ENCODE results near the gene CASKIN2. TPM values are rescaled to one million over a fixed set of nuclear protein-coding genes. Genes with fewer than 3 reads are reported as not detected.
A peak's percentile ranks its signal among the peaks of the same experiment; 100 is the strongest.

Gene CASKIN2
- total RNA-seq, 1 experiment from 2014 or later, result 25.4 TPM

GRCh38 chr17:75516619-75517296, 1.4 kb upstream of the CASKIN2 start:
- H3K4me1 ChIP-seq (replicated peaks; ENCODE audit: insufficient read depth), result peaks cover 40% of the 10 kb centered on the region
- no peaks in the 10 kb centered on the region for H3K9me3 ChIP-seq (ENCODE audit: insufficient read depth, low read depth)
- H3K4me3 ChIP-seq, result peak overlapping the region; percentile 89
- H3K79me2 ChIP-seq (ENCODE audit: low read depth), result peaks cover 32% of the 10 kb centered on the region
- H3K4me2 ChIP-seq, result peak overlapping the region; percentile 98
- H3K36me3 ChIP-seq (ENCODE audit: low read depth), result 0 out of 2 replicates have a peak, but pooled peaks cover 9% of the 10 kb centered on the region
- H3K27ac ChIP-seq, result no peak overlapping the region
- ChIA-PET CTCF (interaction anchor here (0.6 to 1.3 kb wide), 6 partner anchors 8 to 427 kb away, joined by 3 to 5 read pairs (median 4); partner anchors contain the start of genes LLGL2 and SMIM5), POLR2A (ENCODE audit: unreplicated experiment) (interaction anchor here (0.8 kb wide), 1 partner anchor 9 kb away, joined by 5 read pairs; the partner anchor contains the start of gene LLGL2)
- TF ChIP-seq EZH2 (IDR thresholded peaks at IDR 0.05; ENCODE audit: low read depth), result no peak
- TF ChIP-seq CTCF (conservative IDR thresholded peaks at IDR 0.05), result no peak
- no peaks in the 10 kb centered on the region for H3K27me3 ChIP-seq (ENCODE audit: insufficient read depth, low read depth)
- peak overlapping the region; percentile 85 for H2AFZ ChIP-seq
- intact Hi-C loops (cut with micrococcal nuclease; ENCODE audit: unreplicated experiment), result loop anchor here (1.0 to 10.0 kb wide), 4 partner anchors 73 to 252 kb away; partner anchors contain the start of genes GGA3 and MRPS7
- BruUV-seq (replicated peaks), result no TSS peak
- peaks cover 33% of the 10 kb centered on the region; the same call in 1 of the 2 replicates for H3F3A ChIP-seq (ENCODE audit: insufficient read depth, low read depth)
- H3K9me2 ChIP-seq (ENCODE audit: insufficient read depth), result no peaks in the 10 kb centered on the region
- H4K20me1 ChIP-seq (ENCODE audit: insufficient read depth), result peaks cover 15% of the 10 kb centered on the region; the same call in 1 of the 2 replicates
- no peak for DNase-seq

- CTCF ChIA-PET, result interaction anchor here (0.6 to 1.3 kb wide), 5 partner anchors 9 to 427 kb away, joined by 3 to 5 read pairs (median 4); partner anchors contain the start of gene LLGL2
Observed at GRCh38 chr17:75516255-75516618, 900 bp upstream of the CASKIN2 start, which contains the start of gene TSEN54. TSS of gene TSEN54 (plus strand) at chr17:75516528. CDS start at chr17:75516561, 33 bp downstream.

More at GRCh38 chr17:75516255-75516618, 900 bp upstream of the CASKIN2 start, which contains the start of gene TSEN54:
- peak within 1 kb of the TSS; percentile 98 for H3K4me2 ChIP-seq
- no peaks in the 10 kb centered on the region for H3K9me2 ChIP-seq (ENCODE audit: insufficient read depth)
- peaks cover 33% of the 10 kb centered on the region; the same call in 1 of the 2 replicates for H3F3A ChIP-seq (ENCODE audit: insufficient read depth, low read depth)
- H3K4me3 ChIP-seq, result peak within 1 kb of the TSS; percentile 89
- DNase-seq, result peak; percentile 67 to 93
- no TSS peak for BruUV-seq (replicated peaks)
- H3K9me3 ChIP-seq (ENCODE audit: insufficient read depth, low read depth), result no peaks in the 10 kb centered on the region
- H2AFZ ChIP-seq, result peak within 1 kb of the TSS; percentile 96
- intact Hi-C loops (cut with micrococcal nuclease; ENCODE audit: unreplicated experiment), result loop anchor here (1.0 to 10.0 kb wide), 4 partner anchors 73 to 251 kb away; partner anchors contain the start of genes GGA3 and MRPS7
- TF ChIP-seq CTCF (conservative IDR thresholded peaks at IDR 0.05) (no peak), EZH2 (IDR thresholded peaks at IDR 0.05; ENCODE audit: low read depth) (no peak)
- no peaks in the 10 kb centered on the region for H3K27me3 ChIP-seq (ENCODE audit: insufficient read depth, low read depth)
- H4K20me1 ChIP-seq (ENCODE audit: insufficient read depth), result peaks cover 18% of the 10 kb centered on the region
- H3K79me2 ChIP-seq (ENCODE audit: low read depth), result peaks cover 32% of the 10 kb centered on the region
- H3K4me1 ChIP-seq (replicated peaks; ENCODE audit: insufficient read depth), result peaks cover 45% of the 10 kb centered on the region
- 0 out of 2 replicates have a peak, but pooled peaks cover 9% of the 10 kb centered on the region for H3K36me3 ChIP-seq (ENCODE audit: low read depth)
- no peak within 1 kb of the TSS for H3K27ac ChIP-seq
- POLR2A ChIA-PET (ENCODE audit: unreplicated experiment), result interaction anchor here (0.6 to 0.8 kb wide), 2 partner anchors 9 to 129 kb away, joined by 5 to 6 read pairs; partner anchors contain the start of gene LLGL2
